CD14-positive monocyte (primary cell): Measurements from ENCODE around the gene PPP1R16B. TPM values are rescaled to one million over a fixed set of nuclear protein-coding genes. Genes with fewer than 3 reads are reported as not detected.
"Not testable (repeated sequence)": the region's sequence is repeated elsewhere in the genome, so short reads cannot be mapped to it uniquely, and the experiment has no call there.

ENCODE experiments used
- DNase-seq, 3 donors: peaks; one replicate each; pipeline ENCODE4 v3.0.0-alpha.2; 2011 to 2022
- H2AFZ ChIP-seq: 2 replicates; pipeline ENCODE4 v1.6.0; 2012; ENCODE audit warnings: mild to moderate bottlenecking, low read depth, low read length, inconsistent platforms; ENCODE audit not compliant: insufficient read depth, poor library complexity, severe bottlenecking
- H3K27ac ChIP-seq, 2 donors: 1 replicate in 1 of 2; 2 replicates in 1 of 2; pipeline ENCODE4 v1.5.1; 2012 to 2013; ENCODE audit warnings: low read length in 2 of 2, control low read depth in 1 of 2, inconsistent platforms in 1 of 2, low read depth in 1 of 2, mild to moderate bottlenecking in 1 of 2
- H3K27me3 ChIP-seq, 2 donors: one replicate each; pipeline versions ENCODE4 v1.6.0 to v1.6.1; 2011 to 2013; ENCODE audit warnings: low read length in 2 of 2; ENCODE audit not compliant: control insufficient read depth in 2 of 2, insufficient read depth in 2 of 2
- H3K36me3 ChIP-seq, 2 donors: replicated peaks in 1 of 2; 1 replicate in 1 of 2; 2 replicates in 1 of 2; pipeline versions ENCODE4 v1.5.1 to v1.6.1; 2012 to 2013; ENCODE audit warnings: low read length in 2 of 2, control low read depth in 1 of 2, inconsistent platforms in 1 of 2, mild to moderate bottlenecking in 1 of 2; ENCODE audit not compliant: insufficient read depth in 2 of 2, control insufficient read depth in 1 of 2
- H3K4me1 ChIP-seq, 2 donors: 1 replicate in 1 of 2; 2 replicates in 1 of 2; pipeline versions ENCODE4 v1.5.1 to v1.6.1; 2012 to 2013; ENCODE audit warnings: low read length in 2 of 2, control low read depth in 1 of 2, inconsistent platforms in 1 of 2, mild to moderate bottlenecking in 1 of 2, moderate library complexity in 1 of 2; ENCODE audit not compliant: insufficient read depth in 2 of 2, control insufficient read depth in 1 of 2
- H3K4me2 ChIP-seq: replicated peaks from 2 replicates; pipeline ENCODE3; 2012; ENCODE audit warnings: low read length, moderate library complexity, mild to moderate bottlenecking; ENCODE audit not compliant: poor library complexity, severe bottlenecking; ENCODE audit errors: extremely low read depth
- H3K4me3 ChIP-seq, 3 experiments: fragments of 200-600 bp in 1 of 3; sonication (generic) in 1 of 3; replicated peaks in 1 of 3; 1 replicate in 2 of 3; 2 replicates in 1 of 3; pipeline ENCODE4 v1.5.1; 2011 to 2013; ENCODE audit warnings: low read length in 3 of 3, mild to moderate bottlenecking in 3 of 3, control low read depth in 2 of 3, low read depth in 2 of 3, inconsistent platforms in 1 of 3, moderate library complexity in 1 of 3
- H3K79me2 ChIP-seq: 2 replicates; pipeline ENCODE4 v1.6.0; 2012; ENCODE audit warnings: mild to moderate bottlenecking, control low read depth, inconsistent platforms, low read length, moderate library complexity; ENCODE audit not compliant: insufficient read depth
- H3K9ac ChIP-seq: 2 replicates; pipeline ENCODE4 v1.6.0; 2017; ENCODE audit warnings: low read length, mild to moderate bottlenecking; ENCODE audit not compliant: insufficient read depth, poor library complexity, severe bottlenecking
- H3K9me3 ChIP-seq, 2 donors: replicated peaks in 1 of 2; 1 replicate in 1 of 2; 2 replicates in 1 of 2; pipeline versions ENCODE4 v1.5.1 to v1.6.1; 2012 to 2013; ENCODE audit warnings: low read length in 2 of 2, control low read depth in 1 of 2; ENCODE audit not compliant: control insufficient read depth in 1 of 2, insufficient read depth in 1 of 2
- H4K20me1 ChIP-seq: 2 replicates; pipeline ENCODE4 v1.6.0; 2012; ENCODE audit warnings: mild to moderate bottlenecking, low read length, control low read depth, moderate library complexity; ENCODE audit not compliant: insufficient read depth
- H3K27ac Mint-ChIP-seq, 7 donors: one replicate each; pipeline ENCODE4 v1.8.0; 2020; ENCODE audit warnings: mild to moderate bottlenecking in 7 of 7, mixed read lengths in 7 of 7, moderate library complexity in 6 of 7, inconsistent platforms in 2 of 7
- H3K27me3 Mint-ChIP-seq, 3 donors: one replicate each; pipeline ENCODE4 v1.8.0; 2021 to 2022; ENCODE audit warnings: low read depth in 3 of 3, mild to moderate bottlenecking in 3 of 3, mixed read lengths in 3 of 3, moderate library complexity in 3 of 3, inconsistent platforms in 1 of 3
- H3K36me3 Mint-ChIP-seq, 2 donors: one replicate each; pipeline ENCODE4 v1.8.0; 2020; ENCODE audit warnings: mixed read lengths in 2 of 2, inconsistent platforms in 1 of 2, mild to moderate bottlenecking in 1 of 2
- H3K4me1 Mint-ChIP-seq: one replicate; pipeline ENCODE4 v1.8.0; 2020; ENCODE audit warnings: mild to moderate bottlenecking, mixed read lengths
- H3K4me3 Mint-ChIP-seq, 2 donors: one replicate each; pipeline ENCODE4 v1.8.0; 2020; ENCODE audit warnings: mild to moderate bottlenecking in 2 of 2, mixed read lengths in 2 of 2, moderate library complexity in 1 of 2
- H3K9me3 Mint-ChIP-seq, 7 donors: one replicate each; pipeline ENCODE4 v1.8.0; 2020 to 2022; ENCODE audit warnings: mixed read lengths in 7 of 7, mild to moderate bottlenecking in 6 of 7, moderate library complexity in 6 of 7, inconsistent platforms in 2 of 7
- WGBS: methylation state at CpG from one replicate; pipeline ENCODE4 v1.1.5; 2013; ENCODE audit warnings: missing lambda C conversion rate; ENCODE audit not compliant: insufficient coverage; 5-methylcytosine and 5-hydroxymethylcytosine counted together
- intact Hi-C, 2 donors: fragments of 100-400 bp; cut with micrococcal nuclease; formaldehyde crosslinking; loops; one replicate each; pipeline versions ENCODE4 v1.15.0 to v1.15.1; 2023
- polyA plus RNA-seq, 3 donors: library from polyadenylated mRNA; depleted of rRNA in 1 of 3; unstranded in 2 of 3; stranded (reverse) in 1 of 3; fragments of 300-500 nt in 2 of 3; fragments of >200 nt in 1 of 3; fragmentation: Illumina TruSeq in 2 of 3; gene quantifications; 1 replicate in 2 of 3; 2 replicates in 1 of 3; pipeline ENCODE4 v1.2.3, GENCODE V29; 2012 to 2021
- TF ChIP-seq, protein P1 (sequence below): fragments of 200-600 bp; IDR thresholded peaks from one replicate; pipeline ENCODE4 v1.8.0; 2022; ENCODE audit warnings: antibody characterized with exemption, mild to moderate bottlenecking

Gene PPP1R16B
- polyA plus RNA-seq, 3 donors: 1.1 to 4.4 (median 1.4) TPM

DNA sequence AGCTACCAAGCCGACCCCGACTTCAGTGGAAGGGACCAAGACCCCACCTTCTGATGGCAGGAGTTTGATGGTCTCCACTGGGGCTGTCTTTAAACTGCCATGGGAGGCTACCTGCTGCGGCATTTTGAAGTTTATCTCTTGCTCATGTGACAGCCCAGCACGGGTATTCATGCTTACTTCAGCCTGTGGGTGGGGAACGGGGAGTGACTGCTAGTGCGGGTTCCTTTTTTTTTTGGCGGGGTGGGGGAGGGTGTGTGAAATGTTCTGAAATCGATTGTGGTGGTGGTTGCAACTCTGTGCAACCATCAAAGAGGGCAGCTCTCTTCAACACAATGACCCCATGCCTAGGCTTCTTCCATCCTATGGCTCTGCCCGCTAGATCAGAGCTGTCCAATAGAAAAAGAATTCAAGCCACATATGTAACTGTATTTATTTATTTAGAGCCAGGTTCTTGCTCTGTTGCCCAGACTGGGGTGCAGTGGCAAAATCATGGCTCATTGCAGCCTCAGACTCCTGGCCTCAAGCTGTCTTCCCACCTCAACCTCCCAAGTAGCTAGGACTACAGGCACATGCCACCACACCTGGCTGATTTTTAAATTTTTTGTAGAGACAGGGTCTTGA is 53.7 kb downstream of the PPP1R16B start:
- peak overlapping the region; percentile 27 to 29 for H3K27ac ChIP-seq
- TF ChIP-seq, protein P1, sequence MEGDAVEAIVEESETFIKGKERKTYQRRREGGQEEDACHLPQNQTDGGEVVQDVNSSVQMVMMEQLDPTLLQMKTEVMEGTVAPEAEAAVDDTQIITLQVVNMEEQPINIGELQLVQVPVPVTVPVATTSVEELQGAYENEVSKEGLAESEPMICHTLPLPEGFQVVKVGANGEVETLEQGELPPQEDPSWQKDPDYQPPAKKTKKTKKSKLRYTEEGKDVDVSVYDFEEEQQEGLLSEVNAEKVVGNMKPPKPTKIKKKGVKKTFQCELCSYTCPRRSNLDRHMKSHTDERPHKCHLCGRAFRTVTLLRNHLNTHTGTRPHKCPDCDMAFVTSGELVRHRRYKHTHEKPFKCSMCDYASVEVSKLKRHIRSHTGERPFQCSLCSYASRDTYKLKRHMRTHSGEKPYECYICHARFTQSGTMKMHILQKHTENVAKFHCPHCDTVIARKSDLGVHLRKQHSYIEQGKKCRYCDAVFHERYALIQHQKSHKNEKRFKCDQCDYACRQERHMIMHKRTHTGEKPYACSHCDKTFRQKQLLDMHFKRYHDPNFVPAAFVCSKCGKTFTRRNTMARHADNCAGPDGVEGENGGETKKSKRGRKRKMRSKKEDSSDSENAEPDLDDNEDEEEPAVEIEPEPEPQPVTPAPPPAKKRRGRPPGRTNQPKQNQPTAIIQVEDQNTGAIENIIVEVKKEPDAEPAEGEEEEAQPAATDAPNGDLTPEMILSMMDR: no peak
- Mint-ChIP-seq H3K36me3 (no peaks in the 10 kb centered on the region), H3K4me3 (peak overlapping the region; percentile 26 to 27), H3K27me3 (peaks cover 0 to 2% (median 1%) of the 10 kb centered on the region in 3 donors), H3K4me1 (peaks cover 66% of the 10 kb centered on the region), H3K27ac (peak overlapping the region in 1 of 7 donors; percentile 76), H3K9me3 (peaks cover 0 to 2% (median 0%) of the 10 kb centered on the region in 7 donors)
- H2AFZ ChIP-seq: peak overlapping the region; percentile 66
- H3K4me3 ChIP-seq: peak overlapping the region in 1 of 3 experiments; percentile 27
- 34% methylated on average over 6 of the region's 9 CpGs for WGBS
- no peaks in the 10 kb centered on the region for H3K36me3 ChIP-seq
- H3K4me2 ChIP-seq: peak overlapping the region; percentile 57
- H3K9ac ChIP-seq: no peak overlapping the region
- intact Hi-C loops: no loop called here
- no peaks in the 10 kb centered on the region for H3K27me3 ChIP-seq
- no peaks in the 10 kb centered on the region for H3K9me3 ChIP-seq
- H3K79me2 ChIP-seq: no peaks in the 10 kb centered on the region
- peak; percentile 15 to 20 (median 18) for DNase-seq
- H4K20me1 ChIP-seq: no peaks in the 10 kb centered on the region
- H3K4me1 ChIP-seq: peaks cover 24 to 32% of the 10 kb centered on the region in 2 donors

DNA sequence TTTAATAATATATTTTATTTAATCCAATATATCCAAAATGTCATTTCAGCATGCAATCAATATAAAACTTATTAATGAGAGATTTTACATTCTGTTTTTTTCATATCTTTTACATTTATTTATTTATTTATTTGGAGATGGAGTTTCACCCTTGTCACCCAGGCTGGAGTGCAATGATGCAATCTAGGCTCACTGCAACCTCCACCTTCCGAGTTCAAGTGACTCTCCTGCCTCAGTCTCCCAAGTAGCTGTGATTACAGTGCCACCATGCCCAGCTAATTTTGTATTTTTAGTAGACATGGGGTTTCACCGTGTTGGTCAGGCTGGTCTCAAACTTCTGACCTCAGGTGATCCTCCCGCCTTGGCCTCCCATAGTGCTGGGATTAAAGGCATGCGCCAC is 54.4 kb downstream of the PPP1R16B start:
- H3K27ac ChIP-seq, intact Hi-C loops, H3K4me3 ChIP-seq, H3K4me2 ChIP-seq, DNase-seq, H3K4me3 Mint-ChIP-seq, H3K9ac ChIP-seq, H3K27me3 Mint-ChIP-seq, H3K9me3 ChIP-seq, H3K27ac Mint-ChIP-seq, H3K79me2 ChIP-seq, H2AFZ ChIP-seq, H3K36me3 ChIP-seq, H4K20me1 ChIP-seq, H3K36me3 Mint-ChIP-seq, H3K9me3 Mint-ChIP-seq, H3K27me3 ChIP-seq: not testable (repeated sequence)
- 94% methylated on average over 3 of the region's 4 CpGs for WGBS
- peaks cover 64% of the 10 kb centered on the region for H3K4me1 Mint-ChIP-seq
- peaks cover 29 to 37% of the 10 kb centered on the region in 2 donors for H3K4me1 ChIP-seq
